ENCODE measurements around the gene NDUFS1.
"Not testable (repeated sequence)": the region's sequence is repeated elsewhere in the genome, so short reads cannot be mapped to it uniquely, and the experiment has no call there.

Gene NDUFS1

GRCh38 chr2:206077879-206078278, 81.4 kb downstream of the NDUFS1 start:
- H3K4me3 ChIP-seq (ENCODE audit: low read length); H3K36me3 ChIP-seq (ENCODE audit: insufficient read depth, low read depth, low read length); H3K9me3 ChIP-seq (ENCODE audit: insufficient read depth, low read depth, low read length); H3K27me3 ChIP-seq (ENCODE audit: insufficient read depth, low read length): not testable (repeated sequence)
- H3K4me1 ChIP-seq (ENCODE audit: insufficient read depth, low read length), result peaks cover 33% of the 10 kb centered on the region; the same call in 1 of the 2 replicates
- peak overlapping the region; percentile 12 for H3K27ac ChIP-seq (ENCODE audit: low read length)
- H3K9ac ChIP-seq (ENCODE audit: low read depth, low read length), result peak overlapping the region; percentile 7; the same call in 1 of the 2 replicates

GRCh38 chr2:206075113-206075512, 84.1 kb downstream of the NDUFS1 start:
- Histone ChIP-seq H3K4me3 (ENCODE audit: low read length) (no peak overlapping the region), H3K4me1 (ENCODE audit: insufficient read depth, low read length) (peaks cover 12% of the 10 kb centered on the region; the same call in 1 of the 2 replicates), H3K36me3 (ENCODE audit: insufficient read depth, low read depth, low read length) (peaks cover 8% of the 10 kb centered on the region; the same call in 1 of the 2 replicates), H3K9ac (ENCODE audit: low read depth, low read length) (no peak overlapping the region), H3K27ac (ENCODE audit: low read length) (no peak overlapping the region), H3K27me3 (ENCODE audit: insufficient read depth, low read length) (no peaks in the 10 kb centered on the region), H3K9me3 (ENCODE audit: insufficient read depth, low read depth, low read length) (no peaks in the 10 kb centered on the region)

DNA sequence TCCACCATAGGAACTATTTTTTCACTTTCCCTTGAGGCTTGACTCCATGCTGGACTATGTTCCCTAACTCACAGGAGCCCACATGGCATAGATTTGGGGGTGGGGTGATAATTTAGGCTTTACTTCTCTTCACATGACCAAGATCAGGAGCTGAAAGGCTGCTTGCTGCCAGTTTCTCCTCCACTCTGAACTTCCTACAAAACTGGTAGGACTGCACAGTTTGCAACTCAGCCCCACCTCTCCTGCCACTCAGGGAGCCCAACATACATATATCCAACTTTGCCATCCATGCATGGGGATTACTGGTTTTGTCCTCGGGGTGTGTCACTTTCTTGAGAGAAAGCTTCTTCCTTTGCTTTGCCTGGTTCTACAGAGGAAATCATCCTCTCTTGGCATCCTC, 87.4 kb downstream of the NDUFS1 start:
- Histone ChIP-seq H3K4me1 (ENCODE audit: insufficient read depth, low read length) (peaks cover 6% of the 10 kb centered on the region; the same call in 1 of the 2 replicates), H3K4me3 (ENCODE audit: low read length) (no peak overlapping the region), H3K36me3 (ENCODE audit: insufficient read depth, low read depth, low read length) (peaks cover 8% of the 10 kb centered on the region; the same call in 1 of the 2 replicates), H3K9me3 (ENCODE audit: insufficient read depth, low read depth, low read length) (no peaks in the 10 kb centered on the region), H3K9ac (ENCODE audit: low read depth, low read length) (no peak overlapping the region), H3K27ac (ENCODE audit: low read length) (no peak overlapping the region), H3K27me3 (ENCODE audit: insufficient read depth, low read length) (no peaks in the 10 kb centered on the region)

GRCh38 chr2:206069417-206069816, 89.8 kb downstream of the NDUFS1 start:
- no peak overlapping the region for H3K27ac ChIP-seq (ENCODE audit: low read length)
- H3K4me1 ChIP-seq (ENCODE audit: insufficient read depth, low read length), result peaks cover 6% of the 10 kb centered on the region; the same call in 1 of the 2 replicates
- H3K9ac ChIP-seq (ENCODE audit: low read depth, low read length), result no peak overlapping the region
- peaks cover 8% of the 10 kb centered on the region; the same call in 1 of the 2 replicates for H3K36me3 ChIP-seq (ENCODE audit: insufficient read depth, low read depth, low read length)
- H3K4me3 ChIP-seq (ENCODE audit: low read length), result no peak overlapping the region
- H3K9me3 ChIP-seq (ENCODE audit: insufficient read depth, low read depth, low read length), result no peaks in the 10 kb centered on the region
- no peaks in the 10 kb centered on the region for H3K27me3 ChIP-seq (ENCODE audit: insufficient read depth, low read length)

DNA sequence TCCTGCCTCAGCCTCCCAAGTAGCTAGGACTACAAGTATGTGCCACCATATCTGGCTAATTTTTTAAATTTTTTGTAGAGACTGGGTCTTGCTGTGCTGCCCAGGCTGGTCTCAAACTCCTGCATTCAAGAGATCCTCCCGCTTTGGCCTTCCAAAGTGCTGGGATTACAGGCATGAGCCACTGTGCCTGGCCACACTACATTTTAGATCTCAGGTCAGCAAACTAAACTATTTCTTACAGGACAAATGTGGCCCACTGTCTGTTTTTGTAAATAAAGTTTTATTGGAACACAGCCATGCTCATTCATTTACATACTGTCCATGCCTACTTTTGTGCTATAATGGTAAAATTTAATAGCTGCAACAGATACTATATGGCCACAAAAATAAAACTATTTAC, 91.0 kb downstream of the NDUFS1 start:
- Histone ChIP-seq H3K4me1 (ENCODE audit: insufficient read depth, low read length) (peaks cover 6% of the 10 kb centered on the region; the same call in 1 of the 2 replicates), H3K9ac (ENCODE audit: low read depth, low read length) (no peak overlapping the region), H3K27ac (ENCODE audit: low read length) (no peak overlapping the region)

More for the DNA sequence above, 91.0 kb downstream of the NDUFS1 start:
- Histone ChIP-seq H3K4me3 (ENCODE audit: low read length) (no peak overlapping the region), H3K36me3 (ENCODE audit: insufficient read depth, low read depth, low read length) (peaks cover 1% of the 10 kb centered on the region; the same call in 1 of the 2 replicates), H3K9me3 (ENCODE audit: insufficient read depth, low read depth, low read length) (no peaks in the 10 kb centered on the region), H3K27me3 (ENCODE audit: insufficient read depth, low read length) (no peaks in the 10 kb centered on the region)
